T-helper 2 cell treated with Interferon-gamma antibody and Interleukin-4, amounts not matched to agents 5 μg/mL and 100 μg/mL, for 36 hours (primary cell): Measurements from ENCODE around the gene C7orf25.

Source experiments
- DNase-seq: peaks from one replicate; pipeline ENCODE4 v3.0.0; 2021; ENCODE audit warnings: low spot score
- H3K27ac Mint-ChIP-seq: one replicate; pipeline ENCODE4 v1.8.0; 2021; ENCODE audit warnings: mild to moderate bottlenecking, mixed read lengths
- H3K27me3 Mint-ChIP-seq: one replicate; pipeline ENCODE4 v1.8.0; 2021; ENCODE audit warnings: low read depth, mixed read lengths
- H3K36me3 Mint-ChIP-seq: one replicate; pipeline ENCODE4 v1.8.0; 2021; ENCODE audit warnings: low read depth, mixed read lengths
- H3K4me1 Mint-ChIP-seq: one replicate; pipeline ENCODE4 v1.8.0; 2021; ENCODE audit warnings: low read depth, mixed read lengths
- H3K4me3 Mint-ChIP-seq: one replicate; pipeline ENCODE4 v1.8.0; 2022; ENCODE audit warnings: mild to moderate bottlenecking, moderate library complexity, mixed read lengths
- H3K9me3 Mint-ChIP-seq: one replicate; pipeline ENCODE4 v1.8.0; 2021; ENCODE audit warnings: mixed read lengths

The C7orf25 gene

GRCh38 chr7:42878303-42878702 lies 33.6 kb downstream of the C7orf25 start:
- Mint-ChIP-seq H3K27me3 (peaks cover 3% of the 10 kb centered on the region), H3K4me3 (no peak overlapping the region), H3K36me3 (no peaks in the 10 kb centered on the region), H3K27ac (no peak overlapping the region), H3K4me1 (no peaks in the 10 kb centered on the region), H3K9me3 (no peaks in the 10 kb centered on the region)
- DNase-seq: no peak

DNA sequence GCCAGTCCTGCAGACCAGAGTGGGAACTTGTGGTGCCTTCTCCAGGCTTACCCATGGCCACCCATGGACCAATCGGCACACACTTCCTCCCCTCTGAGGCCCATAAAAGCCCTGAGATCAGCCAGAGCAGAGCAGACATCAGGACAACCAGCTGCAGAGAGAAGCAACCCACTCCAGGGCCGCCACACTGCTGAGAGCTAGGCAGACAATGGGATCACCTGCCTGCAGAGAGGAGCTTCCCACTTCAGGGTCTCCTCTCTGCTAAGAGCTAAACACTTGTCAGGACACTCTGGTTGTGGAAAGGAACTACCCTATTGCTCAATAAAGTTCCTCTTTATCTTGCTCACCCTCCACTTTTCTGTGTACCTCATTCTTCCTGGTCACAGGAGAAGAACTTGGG lies 34.0 kb downstream of the C7orf25 start:
- H3K4me1 Mint-ChIP-seq: no peaks in the 10 kb centered on the region
- no peak overlapping the region for H3K27ac Mint-ChIP-seq
- no peak overlapping the region for H3K4me3 Mint-ChIP-seq
- no peaks in the 10 kb centered on the region for H3K36me3 Mint-ChIP-seq
- no peaks in the 10 kb centered on the region for H3K9me3 Mint-ChIP-seq
- H3K27me3 Mint-ChIP-seq: peaks cover 3% of the 10 kb centered on the region
- DNase-seq: no peak

DNA sequence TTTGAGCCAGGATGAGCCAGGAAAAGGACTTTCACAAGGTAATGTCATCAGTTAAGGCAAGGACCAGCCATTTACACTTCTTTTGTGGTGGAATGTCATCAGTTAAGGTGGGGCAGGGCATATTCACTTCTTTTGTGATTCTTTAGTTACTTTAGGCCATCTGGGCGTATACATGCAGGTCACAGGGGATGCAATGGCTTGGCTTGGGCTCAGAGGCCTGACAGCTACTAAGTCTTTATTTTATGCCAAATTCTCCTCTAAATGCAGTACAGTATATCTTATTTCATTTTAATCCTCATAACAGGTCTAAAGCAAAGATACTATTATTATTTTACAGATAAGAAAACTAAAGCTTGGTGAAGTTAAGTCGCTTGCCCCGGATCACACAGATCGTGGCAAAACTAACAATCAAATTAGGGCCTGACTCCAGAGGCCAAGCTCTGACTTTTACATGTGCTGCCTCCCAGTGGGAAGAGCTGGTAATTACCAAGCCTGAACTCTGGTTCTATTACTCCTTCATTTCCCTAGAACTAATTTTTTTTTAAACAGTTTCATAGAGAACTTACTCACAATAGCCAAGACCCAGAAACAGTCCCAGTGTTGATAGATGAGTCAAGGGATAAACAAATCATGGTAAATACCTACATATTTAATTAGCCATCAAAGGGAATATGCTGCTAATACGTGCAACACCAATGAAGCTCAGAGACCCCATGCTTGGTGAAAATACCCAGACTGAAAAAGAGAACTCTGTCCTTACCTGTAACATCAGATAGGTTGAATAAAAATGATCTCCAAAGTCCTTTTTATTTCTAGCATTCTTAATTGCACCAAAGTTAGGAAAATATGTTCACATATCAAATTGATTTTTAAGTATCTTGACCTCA lies 35.4 kb downstream of the C7orf25 start:
- Mint-ChIP-seq H3K4me3 (no peak overlapping the region), H3K36me3 (no peaks in the 10 kb centered on the region), H3K27me3 (peaks cover 3% of the 10 kb centered on the region), H3K27ac (no peak overlapping the region), H3K4me1 (no peaks in the 10 kb centered on the region), H3K9me3 (no peaks in the 10 kb centered on the region)
- peak; percentile 45 for DNase-seq

DNA sequence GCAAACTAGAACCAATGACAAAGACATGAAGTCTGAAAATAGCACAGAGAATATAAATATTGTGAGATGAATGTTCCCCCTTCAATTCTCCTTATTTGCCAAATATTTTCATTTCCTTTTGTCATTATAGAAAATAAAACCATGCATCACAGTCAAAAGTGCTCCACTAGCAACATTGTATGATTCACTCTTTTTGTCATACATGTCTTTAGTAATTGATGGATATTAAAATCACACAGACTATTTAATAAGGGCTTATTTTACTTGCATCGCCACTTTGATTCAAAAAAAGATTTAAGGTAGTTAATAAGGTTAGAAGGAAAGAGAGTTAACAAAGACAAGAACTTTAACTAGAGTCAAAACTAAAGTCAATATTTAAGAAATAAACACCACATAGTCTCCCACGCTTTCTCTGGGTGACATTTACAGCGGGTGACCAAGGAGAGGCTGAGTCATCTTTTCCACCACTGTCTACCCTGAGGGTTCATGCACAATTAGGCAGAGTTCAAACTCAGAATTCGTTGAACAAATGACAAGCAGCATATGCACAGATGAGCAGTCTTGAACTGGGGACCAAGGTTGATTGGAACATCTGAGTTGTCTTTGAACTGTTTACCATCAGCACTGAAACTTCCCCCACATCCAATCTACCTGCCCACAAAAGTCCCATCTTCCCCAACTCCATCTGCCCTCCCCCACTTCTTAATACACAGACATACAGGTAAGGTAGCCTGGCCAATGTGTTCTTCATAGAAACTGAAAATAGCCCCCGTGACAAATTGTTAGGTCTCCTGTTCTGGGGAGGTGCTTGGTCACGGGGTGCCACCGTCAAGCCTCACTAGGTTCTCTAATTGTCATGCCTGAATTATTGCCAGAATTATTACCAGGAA lies 42.5 kb downstream of the C7orf25 start:
- Mint-ChIP-seq H3K4me1 (peaks cover 14% of the 10 kb centered on the region), H3K4me3 (peak overlapping the region; percentile 57), H3K27ac (peak overlapping the region; percentile 71), H3K9me3 (peaks cover 11% of the 10 kb centered on the region), H3K36me3 (no peaks in the 10 kb centered on the region), H3K27me3 (no peaks in the 10 kb centered on the region)
- peak; percentile 80 for DNase-seq

DNA sequence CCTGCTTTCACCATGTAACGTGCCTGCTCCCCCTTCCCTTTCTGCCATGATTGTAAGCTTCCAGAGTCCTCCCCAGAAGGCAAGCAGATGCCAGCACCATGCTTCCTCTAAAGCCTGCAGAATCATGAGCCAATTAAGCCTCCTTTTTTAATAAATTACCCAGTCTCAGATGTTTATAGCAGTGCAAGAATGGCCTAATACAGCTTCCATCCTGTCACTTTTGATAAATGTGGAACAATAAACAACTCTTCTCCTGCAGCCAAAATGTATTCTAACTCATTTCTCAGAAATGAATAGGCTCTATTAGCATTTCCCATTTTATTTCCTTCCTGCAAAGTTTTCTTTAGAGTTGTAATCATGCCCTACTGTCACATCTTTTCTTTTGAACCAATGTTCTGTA lies 43.4 kb downstream of the C7orf25 start:
- H3K36me3 Mint-ChIP-seq: no peaks in the 10 kb centered on the region
- DNase-seq: no peak
- peaks cover 14% of the 10 kb centered on the region for H3K4me1 Mint-ChIP-seq
- H3K4me3 Mint-ChIP-seq: no peak overlapping the region
- peaks cover 18% of the 10 kb centered on the region for H3K9me3 Mint-ChIP-seq
- H3K27ac Mint-ChIP-seq: no peak overlapping the region
- no peaks in the 10 kb centered on the region for H3K27me3 Mint-ChIP-seq
